HT1080 (cell line): ENCODE measurements around the gene ULK1. TPM values are rescaled to one million over a fixed set of nuclear protein-coding genes. Genes with fewer than 3 reads are reported as not detected.
"Not testable (repeated sequence)": the region's sequence is repeated elsewhere in the genome, so short reads cannot be mapped to it uniquely, and the experiment has no call there.

ENCODE experiments used
- DNase-seq: peaks from one replicate; pipeline ENCODE4 v3.0.0-alpha.2; 2015; ENCODE audit warnings: low read depth
- total RNA-seq: library from RNA; depleted of rRNA; stranded (reverse); fragments of >200 nt; shearing (Covaris generic); gene quantifications from 2 replicates; pipeline ENCODE4 v1.2.3, GENCODE V29; 2014

The ULK1 gene
- total RNA-seq, 1 experiment from 2014 or later = 4.6 TPM

DNA sequence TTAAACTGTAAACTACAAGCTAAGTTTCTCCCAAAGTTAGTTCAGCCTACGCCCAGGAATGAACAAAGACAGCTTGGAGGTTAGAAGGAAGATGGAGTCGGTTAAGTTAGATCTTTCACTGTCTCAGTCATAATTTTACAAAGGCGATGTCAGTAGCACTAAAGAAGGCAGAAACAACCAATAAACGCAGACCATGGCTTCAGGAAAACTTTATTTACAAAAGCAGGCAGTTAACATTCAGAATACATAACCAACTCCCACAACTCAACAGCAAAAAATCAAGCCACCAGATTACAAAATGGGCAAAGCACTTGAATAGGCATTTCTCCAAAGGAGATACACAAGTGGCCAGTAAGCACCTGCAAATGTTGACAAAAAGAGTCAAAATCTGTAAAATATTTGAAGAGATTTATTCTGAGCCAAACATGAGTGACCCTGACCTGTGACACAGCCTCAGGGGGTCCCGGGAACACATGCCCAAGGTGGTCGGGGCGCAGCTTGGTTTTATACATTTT is 8.8 kb upstream of the ULK1 start:
- DNase-seq = no peak

DNA sequence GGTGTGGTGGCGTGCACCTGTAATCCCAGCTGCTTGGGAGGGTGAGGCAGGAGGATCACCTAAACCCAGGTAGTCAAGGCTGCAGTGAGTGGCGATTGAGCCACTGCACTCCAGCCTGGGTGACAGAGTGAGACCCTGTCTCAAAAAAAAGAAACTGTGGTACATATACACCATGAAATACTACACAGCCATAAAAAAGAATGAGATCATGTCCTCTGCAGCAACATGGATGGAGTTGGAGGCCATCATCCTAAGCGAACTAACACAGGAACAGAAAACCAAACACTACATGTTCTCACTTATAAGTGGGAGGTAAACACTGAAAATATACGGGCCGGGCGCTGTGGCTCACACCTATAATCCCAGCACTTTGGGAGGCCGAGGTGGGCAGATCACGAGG is 2.7 kb upstream of the ULK1 start:
- DNase-seq = not testable (repeated sequence)

DNA sequence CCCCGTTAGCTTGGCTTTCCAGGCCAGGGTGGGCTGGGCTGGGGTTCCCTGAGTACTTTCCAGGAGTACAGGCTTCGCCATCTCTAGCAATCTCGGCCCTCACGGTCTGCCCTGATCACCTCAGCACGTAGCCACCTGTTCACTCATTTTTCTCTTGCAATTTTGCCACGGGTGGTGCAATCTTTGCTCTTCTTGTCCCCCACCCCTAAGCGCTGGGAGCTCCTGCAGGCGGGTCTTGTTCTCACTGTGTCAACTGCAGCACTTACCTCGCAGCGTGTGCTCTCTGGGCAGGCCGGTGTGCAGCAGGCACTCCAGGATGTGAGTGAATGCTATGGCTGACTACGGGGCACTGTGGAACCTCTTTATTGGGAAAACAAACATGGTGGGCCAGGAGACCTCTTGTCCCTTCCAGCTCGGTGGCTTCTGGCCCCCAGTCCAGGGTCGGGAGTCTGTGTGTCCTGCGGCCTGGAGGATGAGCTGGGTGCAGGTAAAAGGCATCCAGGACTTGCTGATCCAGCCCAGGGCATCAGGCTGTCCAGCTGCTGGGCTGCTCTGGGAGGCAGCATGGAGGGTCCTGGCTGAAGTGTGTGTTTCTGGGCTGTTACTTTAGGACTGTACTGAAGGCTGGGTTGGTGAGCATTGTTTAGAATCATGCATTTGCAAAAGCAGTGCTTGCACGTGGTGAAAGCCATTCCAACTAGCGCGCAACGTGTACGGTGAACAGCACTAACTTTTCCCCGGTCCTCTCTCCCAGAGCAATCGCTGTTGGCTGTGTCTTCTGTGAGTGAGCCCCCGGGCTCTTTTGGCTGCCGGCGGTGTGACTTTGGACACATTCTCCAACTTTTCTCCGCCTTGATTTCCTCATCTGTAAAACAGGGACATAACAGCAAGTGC is 1.5 kb upstream of the ULK1 start:
- no peak for DNase-seq

DNA sequence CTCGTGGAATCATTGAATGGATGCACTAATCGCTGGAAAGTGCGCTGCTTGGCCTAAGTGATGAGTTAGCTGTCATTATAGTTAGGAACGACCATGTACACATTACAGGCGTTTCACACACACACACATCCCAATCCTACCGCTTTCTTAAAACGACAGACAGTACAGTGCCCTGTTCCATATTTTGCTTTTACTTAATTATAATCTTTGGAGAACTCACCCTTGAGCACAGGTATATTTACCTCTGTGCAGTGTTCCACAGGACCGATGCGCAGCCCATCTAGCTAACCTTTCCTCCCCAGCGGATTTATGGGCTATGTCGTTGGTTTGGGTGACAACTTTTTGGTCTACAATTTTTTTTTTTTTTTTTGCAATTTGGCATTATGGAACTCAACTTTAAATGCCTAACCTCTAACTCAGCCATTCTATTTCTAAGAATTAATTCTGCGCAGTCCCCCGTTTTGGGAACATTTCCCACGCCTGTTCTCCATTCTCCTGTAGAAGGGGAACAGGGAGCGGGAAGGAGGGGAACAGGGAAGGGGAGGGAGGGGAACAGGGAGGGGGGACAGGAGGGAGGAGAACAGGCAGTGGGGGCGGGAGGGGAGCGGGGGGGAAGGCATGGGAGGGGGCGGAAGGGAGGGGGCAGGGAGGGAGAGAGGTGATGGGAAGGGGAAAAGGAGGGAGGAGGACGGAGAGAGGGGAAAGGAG is 663 bp upstream of the ULK1 start:
- no peak for DNase-seq

DNA sequence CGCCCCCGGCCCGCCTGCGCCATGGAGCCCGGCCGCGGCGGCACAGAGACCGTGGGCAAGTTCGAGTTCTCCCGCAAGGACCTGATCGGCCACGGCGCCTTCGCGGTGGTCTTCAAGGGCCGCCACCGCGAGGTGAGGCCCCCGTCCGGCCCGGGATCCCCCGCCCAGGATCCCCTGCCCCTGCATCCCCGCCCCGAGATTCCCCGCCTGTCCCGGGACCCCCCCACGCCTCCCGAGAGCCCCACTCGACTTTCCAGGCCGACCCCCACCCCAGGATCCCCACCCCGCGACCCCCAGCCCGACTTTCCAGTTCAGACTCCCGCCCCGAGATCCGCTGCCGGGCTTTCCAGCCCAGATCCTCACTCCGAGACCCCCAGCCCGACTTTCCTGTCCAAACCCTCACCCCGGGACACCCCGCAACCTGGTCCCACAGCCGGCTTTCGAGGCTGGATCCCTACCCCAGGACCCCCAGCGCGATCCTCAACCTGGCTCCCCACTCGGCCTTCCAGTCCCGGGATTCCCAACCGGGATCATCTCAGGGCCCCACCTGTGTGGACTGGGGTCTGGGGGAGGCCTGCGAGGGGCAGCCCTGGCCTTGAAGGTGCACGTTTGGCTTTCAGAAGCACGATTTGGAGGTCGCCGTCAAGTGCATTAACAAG is 688 bp downstream of the ULK1 start:
- DNase-seq = no peak

DNA sequence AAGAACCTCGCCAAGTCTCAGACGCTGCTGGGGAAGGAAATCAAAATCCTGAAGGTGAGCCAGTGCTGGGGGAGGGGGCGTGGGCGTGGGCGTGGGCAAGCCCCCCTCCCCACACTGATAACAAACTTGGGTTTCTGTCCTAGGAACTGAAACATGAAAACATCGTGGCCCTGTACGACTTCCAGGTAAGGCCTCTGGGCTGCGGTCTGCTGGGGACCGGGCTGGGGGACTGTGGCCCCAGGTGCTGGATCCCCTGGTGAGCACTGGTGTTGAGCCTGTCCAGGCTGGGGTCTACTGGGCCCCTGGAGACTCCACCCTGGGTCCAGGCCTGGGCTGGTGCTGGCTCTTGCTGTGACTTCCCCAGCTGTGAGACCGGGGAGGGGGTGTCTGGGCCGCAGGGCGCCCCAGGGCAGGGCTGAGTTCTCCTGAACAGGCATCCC is 1.2 kb downstream of the ULK1 start:
- no peak for DNase-seq

DNA sequence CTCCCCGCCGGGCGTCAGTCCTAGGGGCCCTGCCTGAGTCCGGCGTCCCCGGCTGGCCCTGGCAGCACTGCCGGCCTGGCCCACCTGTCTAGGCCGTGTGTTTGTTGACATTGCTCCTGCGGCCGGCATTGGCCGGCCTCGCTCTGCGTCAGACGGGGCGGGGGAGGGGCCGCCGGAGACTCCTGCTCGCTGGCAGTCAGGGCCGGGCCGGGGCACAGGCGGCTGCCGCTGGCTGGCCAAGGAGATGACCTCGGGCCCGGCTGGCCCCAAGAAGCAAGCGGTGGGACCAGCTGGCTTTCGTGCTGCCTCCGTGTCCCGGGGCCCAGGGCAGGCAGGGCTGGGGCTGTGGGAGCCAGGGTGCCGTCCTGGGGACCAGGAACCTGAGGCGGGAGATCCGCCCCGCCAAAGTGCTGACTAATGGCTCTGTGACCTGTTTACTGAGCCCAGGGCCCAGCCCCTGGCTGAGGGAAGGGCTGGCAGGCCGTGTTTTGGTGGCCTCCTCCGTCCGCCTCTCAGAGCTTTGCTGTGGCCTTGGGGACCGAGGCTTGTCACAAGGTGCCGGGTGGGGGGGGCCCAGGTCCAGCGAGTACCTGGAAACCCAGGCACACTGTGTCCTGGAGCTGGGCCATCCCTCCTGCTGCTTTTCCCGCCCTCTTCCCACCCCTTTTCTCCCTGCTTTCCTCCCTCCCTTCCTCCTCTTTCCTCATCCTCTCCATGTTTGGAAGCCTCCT is 1.8 kb downstream of the ULK1 start:
- peak; percentile 87 for DNase-seq

DNA sequence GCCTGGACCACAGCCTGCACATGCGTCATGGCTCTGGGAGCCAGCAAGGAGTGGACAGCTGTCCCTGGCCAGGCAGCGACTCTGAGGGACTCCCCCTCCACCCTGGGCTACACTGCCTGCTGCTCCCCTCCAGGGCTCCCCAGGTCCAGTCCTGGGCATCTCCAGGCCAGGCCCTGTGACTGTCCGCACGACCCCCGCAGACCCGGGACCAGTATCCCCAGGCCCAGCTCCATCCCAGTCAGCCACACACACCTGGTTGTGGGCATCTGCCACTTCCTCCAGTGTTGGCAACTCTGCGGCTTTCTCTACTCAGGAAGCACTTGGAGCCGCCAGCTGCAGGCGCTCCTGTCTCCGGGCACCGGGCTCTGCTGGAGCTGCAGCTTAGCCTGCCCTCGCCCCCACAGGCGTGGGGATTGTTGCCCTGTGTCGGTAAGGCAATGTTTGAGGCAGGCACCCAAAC is 2.4 kb downstream of the ULK1 start:
- no peak for DNase-seq

DNA sequence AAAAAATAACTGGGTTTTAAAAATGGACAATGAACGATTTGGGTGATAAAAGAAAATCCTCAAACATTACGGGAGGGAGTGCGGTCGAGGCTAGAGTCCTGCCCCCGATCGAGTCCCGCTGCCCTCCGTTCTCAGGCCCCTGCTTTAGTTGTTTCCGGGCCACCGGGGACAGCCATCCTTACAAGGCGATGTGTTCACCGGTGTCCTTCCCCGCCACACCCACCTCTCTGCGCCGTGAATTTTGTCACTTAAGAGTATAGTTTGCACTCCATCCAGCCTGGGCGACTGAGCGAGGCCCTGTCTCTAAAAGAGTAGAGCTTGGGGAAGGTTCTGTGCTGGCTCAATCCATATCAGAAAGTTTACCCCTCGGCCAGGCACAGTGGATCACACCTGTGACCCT is 2.9 kb downstream of the ULK1 start:
- no peak for DNase-seq

DNA sequence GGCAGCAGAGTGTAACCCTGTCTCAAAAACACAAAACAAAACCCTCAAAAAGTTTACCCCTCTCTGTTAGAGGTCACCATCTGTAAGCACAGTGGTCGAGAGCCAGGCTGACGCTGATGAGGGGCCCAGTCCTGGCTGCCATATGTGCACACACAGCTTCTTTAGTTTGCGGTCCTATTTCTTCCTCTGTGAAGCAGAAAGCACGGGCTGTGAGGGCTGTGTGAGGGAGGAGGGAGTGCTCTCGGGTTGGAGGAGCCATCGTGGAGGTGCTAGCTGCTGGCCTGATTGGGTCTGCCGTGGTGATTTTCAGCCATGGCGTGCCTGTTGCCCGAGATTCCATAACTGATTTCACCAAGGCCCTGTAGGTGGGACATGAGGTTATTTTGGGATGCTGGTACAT is 3.5 kb downstream of the ULK1 start:
- DNase-seq = no peak

DNA sequence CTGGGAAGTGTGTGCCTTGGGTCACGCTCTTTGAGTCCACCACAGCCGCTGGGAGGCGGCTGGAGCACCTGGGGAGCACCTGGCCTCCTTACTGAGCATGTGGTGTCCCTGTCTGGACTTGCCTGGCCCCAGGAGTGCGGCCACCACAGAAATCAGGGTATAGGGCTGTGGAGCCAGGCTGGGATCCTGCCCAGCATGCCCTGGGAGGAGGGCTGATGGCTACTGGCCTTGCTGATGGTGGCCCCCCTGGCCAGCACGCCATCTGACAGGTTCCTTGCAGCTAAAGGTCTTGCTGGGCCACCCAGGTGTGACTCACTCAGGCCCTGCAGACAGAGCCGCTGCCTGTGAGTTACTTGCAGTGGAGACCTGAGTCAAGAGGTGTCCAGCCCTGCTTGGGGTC is 6.0 kb downstream of the ULK1 start:
- DNase-seq = no peak

DNA sequence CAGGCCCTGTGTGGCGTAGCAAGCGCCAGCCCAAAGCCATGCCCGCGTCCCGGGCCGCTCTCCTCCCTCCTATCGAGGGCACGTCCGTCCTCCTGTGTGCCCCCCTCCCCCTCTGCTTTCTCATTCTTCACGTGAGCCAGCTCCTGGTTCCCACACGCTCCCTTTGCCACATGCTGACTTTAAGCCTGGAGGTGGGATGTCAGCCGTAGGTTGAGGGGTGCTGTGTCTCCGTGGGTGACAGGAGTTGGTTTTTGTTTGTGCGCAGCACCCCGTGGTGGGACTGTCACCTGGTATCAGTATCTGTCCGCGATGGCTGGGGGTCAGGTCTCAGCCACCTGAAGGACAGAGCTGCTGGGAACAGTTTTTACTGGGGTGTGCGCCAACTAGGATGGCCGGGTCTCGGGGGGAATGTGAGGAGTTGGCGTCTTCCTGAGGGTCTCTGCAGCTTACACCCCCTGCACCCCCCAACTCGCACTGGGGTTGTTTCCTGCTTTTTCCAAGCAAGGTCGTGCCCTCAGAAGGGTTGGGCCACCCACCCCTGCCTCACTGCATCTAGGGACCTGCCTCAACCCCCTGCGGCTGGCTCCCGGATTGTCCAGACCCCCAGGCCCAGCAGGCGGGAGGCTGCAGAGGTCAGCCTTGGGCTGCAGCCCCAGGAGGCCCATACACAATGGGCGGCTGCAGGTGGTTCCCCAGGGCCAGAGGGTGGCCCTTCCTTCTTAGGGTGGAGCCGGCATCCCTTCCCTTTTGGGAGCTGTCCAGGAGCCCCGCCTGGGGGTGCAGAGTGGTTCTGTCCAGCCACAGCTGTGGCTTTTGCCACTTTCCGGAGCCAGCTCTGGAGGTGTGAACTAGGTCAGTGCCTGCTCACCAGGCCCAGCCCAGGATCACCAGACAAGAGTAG is 7.3 kb downstream of the ULK1 start:
- DNase-seq = no peak

DNA sequence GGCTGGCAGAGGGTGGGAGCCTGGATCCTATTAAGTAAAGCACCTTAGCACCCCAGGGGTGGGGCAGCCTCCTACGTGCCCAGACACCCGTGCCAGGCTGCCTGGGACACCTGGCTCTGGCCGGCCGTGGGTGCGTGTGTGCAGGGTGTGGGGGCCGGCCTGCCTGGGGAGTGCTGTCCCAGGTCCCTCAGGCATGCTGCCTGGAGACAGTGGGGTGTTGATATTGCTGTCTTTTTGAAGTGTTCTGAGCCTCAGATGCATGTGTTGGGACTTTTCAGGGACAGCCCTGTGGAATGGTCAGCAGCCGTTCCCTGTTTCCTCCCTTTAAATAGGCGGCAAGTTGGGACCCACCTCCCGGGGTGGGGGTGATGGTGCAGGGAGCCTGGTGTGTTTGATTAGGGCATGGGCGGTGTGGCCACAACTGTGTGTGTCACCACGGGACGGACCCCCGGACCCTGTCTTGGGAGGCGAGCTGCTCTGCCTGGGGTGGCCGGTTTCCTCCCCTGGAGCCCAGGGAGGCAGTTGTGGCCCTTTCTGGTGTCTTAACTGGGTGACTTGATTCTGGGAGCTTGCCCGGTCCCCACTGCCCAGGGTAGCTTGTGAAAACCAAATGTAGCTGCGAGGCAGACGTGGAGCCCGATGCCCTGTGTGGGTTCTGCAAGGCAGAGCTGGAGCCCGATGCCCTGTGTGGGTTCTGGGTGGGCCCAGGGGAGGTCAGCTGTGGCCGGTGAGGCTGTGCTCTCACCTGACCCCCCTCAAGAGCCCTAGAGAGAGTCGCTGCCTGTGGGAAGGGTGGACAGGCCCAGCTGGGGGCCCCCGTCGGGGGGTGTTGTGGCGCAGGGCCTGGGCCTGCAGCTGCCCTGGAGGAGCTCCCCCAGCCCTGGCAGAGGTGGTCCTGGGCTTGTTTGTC is 8.2 kb downstream of the ULK1 start:
- DNase-seq = no peak

DNA sequence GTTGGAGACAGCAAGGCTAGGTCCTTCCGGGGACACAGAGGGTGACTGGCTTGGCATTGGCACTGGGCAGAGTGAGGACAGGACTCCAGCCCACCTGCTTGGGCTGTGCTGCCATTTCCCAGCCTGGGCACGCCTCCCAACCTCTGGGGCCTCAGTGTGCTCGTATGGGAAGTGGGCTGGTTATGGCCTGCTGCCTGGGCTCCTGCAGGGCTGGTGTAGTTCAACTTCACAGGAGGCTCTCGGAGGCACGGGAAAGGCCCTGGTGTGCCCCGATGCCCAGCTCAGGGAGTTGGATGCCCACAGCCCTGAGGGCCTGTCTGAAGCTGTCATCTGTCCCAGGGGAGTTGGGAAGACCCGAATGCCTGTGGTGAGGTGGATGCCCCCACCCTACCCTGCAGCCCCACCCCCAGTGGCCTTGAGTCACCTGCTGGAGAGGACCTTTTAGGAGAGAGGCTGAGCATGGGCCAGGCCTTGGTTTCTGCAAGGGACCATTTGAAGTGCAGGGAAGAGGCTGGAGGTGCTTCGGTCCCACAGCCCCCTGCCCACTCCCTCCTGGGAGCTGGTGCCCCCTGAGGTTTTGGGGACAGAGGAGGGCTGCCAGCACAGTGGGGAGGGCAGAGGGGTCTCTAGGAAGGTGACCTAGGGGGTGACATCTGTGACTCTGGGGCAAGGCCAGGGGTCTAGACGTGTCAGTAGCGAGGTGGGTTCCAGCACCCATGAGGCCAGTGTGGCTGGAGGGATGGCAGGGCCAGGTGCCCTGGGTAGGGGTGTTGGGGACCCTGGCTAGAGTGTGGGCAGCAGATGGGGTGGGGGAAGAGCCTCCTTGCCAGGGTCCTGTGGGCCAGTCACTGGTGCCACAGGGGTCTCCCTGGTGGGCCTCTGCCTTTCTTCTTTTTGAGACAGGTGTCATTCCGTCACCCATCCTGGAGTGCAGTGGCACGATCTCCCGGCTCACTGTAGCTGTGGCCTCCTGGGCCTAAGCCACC is 9.1 kb downstream of the ULK1 start:
- DNase-seq = no peak

DNA sequence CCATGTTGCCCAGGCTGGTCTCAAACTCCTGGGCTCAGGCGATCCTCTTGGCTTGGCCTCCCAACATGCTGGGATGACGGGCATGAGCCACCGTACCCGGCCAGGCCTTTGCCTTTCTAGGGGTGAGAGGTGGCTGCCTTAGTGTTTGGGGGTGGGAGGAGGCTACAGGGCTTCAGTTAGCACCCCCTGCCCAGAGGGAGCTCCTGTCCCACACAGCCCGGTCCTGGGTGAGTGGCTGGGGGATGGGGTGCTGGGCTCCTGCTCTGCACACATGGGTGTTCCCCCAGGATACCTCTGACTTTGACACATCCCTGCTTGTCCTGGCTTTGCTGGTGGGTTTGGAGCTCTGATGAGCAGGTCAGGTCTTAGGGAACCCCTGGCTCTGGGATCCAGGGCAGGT is 9.9 kb downstream of the ULK1 start:
- DNase-seq = no peak

DNA sequence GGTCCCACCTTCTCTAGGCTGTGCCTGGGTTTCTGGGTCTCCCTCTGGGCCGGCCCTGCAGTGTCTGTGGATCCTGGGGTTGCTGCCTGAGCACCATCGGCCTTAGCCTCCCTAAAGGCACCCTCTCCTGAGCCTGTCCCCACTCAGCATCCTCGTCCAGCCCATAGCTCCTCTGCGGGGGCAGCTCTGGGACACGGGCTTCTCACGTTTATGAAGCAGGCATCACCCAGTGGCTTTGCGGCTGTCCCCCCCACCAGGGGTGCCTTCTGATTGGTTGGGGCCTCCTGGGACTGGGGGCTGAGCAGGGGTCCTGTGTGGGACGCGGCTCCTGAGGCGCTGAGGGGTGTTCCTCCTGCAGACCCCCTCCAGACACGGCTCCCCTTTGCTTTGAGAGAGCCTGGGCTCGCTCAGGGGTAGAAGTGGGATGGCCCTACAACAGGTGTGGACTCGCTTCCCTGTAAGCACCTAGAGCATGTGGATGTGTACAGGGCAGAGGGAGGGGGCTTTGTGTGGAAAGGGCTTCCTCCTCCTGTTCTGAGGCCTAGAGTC is 10.7 kb downstream of the ULK1 start:
- DNase-seq = no peak

DNA sequence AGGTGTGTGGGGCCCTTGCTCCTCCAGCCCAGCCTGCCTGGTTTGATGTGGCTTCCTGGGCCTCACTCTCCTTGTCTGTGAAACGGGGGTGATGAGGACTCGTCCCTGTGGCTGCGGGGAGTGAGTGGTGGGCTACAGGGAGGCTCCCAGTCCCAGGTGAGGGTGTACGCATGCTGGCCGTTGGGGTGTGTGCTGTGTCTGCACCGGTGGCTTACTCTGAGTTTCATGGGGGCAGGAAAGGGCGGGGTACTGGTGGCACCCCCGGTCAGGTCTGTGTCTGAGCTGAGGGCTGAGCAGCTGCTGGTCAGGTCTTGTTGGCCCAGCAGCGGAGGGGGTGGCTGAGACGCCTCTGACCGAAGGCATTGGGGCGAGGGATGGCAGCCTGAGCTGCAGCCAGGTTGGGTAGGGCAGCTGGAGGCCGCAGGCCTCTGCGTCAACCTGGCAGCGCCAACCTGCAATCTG is 11.2 kb downstream of the ULK1 start:
- DNase-seq = no peak
